KMS-11 (cell line): ENCODE results near the gene TMEM229A.

Experiments used
- H2AFZ ChIP-seq: fragments of 200-600 bp; sonication (generic); 2 replicates; pipeline ENCODE4 v1.6.1; 2016; ENCODE audit warnings: antibody characterized with exemption, mixed run types, low read depth
- H3K27ac ChIP-seq: fragments of 200-600 bp; sonication (generic); 2 replicates; pipeline ENCODE4 v1.6.1; 2016; ENCODE audit warnings: mild to moderate bottlenecking, mixed run types
- H3K27me3 ChIP-seq: fragments of 200-600 bp; sonication (generic); 2 replicates; pipeline ENCODE4 v1.6.1; 2017; ENCODE audit warnings: mild to moderate bottlenecking, low read depth, mixed run types, moderate library complexity; ENCODE audit not compliant: insufficient read depth
- H3K36me3 ChIP-seq: fragments of 200-600 bp; sonication (generic); 2 replicates; pipeline ENCODE4 v1.6.1; 2017; ENCODE audit warnings: mild to moderate bottlenecking, mixed run types; ENCODE audit not compliant: insufficient read depth
- H3K4me1 ChIP-seq: fragments of 200-600 bp; sonication (generic); 2 replicates; pipeline ENCODE4 v1.6.1; 2016; ENCODE audit warnings: mild to moderate bottlenecking, low read depth, mixed run types; ENCODE audit not compliant: poor library complexity, severe bottlenecking
- H3K4me2 ChIP-seq: fragments of 200-600 bp; sonication (generic); 2 replicates; pipeline ENCODE4 v1.7.0; 2016; ENCODE audit warnings: mild to moderate bottlenecking, mixed run types
- H3K4me3 ChIP-seq: fragments of 200-600 bp; sonication (generic); IDR thresholded peaks from 2 replicates; pipeline ENCODE4 v1.6.1; 2017; ENCODE audit warnings: low read depth, low read length, mixed read lengths; ENCODE audit not compliant: insufficient read depth
- H3K79me2 ChIP-seq: fragments of 200-600 bp; sonication (generic); 2 replicates; pipeline ENCODE4 v1.6.1; 2016; ENCODE audit warnings: low read depth, mixed run types; ENCODE audit not compliant: insufficient read depth
- H3K9ac ChIP-seq: fragments of 200-600 bp; sonication (generic); 2 replicates; pipeline ENCODE4 v1.6.1; 2016; ENCODE audit warnings: mild to moderate bottlenecking, mixed run types
- H4K20me1 ChIP-seq: fragments of 200-600 bp; sonication (generic); 2 replicates; pipeline ENCODE4 v1.6.1; 2016; ENCODE audit warnings: mild to moderate bottlenecking, mixed run types; ENCODE audit not compliant: insufficient read depth
- CTCF ChIP-seq: fragments of 200-600 bp; sonication (generic); conservative IDR thresholded peaks from 2 replicates; pipeline ENCODE4 v1.6.1; 2017; ENCODE audit warnings: low read depth, mild to moderate bottlenecking, antibody characterized with exemption, low read length, moderate library complexity, mixed read lengths

TMEM229A gene

GRCh38 chr7:123992913-123993518 lies 39.9 kb downstream of the TMEM229A start:
- no peak overlapping the region for H3K4me2 ChIP-seq
- H3K79me2 ChIP-seq: no peaks in the 10 kb centered on the region
- H3K4me1 ChIP-seq: peaks cover 34% of the 10 kb centered on the region

GRCh38 chr7:123987445-123987844 lies 45.4 kb downstream of the TMEM229A start:
- Histone ChIP-seq H3K36me3 (no peaks in the 10 kb centered on the region), H3K27ac (no peak overlapping the region), H3K4me1 (peaks cover 7% of the 10 kb centered on the region), H3K4me2 (no peak overlapping the region), H2AFZ (no peak overlapping the region), H4K20me1 (no peaks in the 10 kb centered on the region), H3K79me2 (no peaks in the 10 kb centered on the region), H3K4me3 (no peak overlapping the region), H3K27me3 (no peaks in the 10 kb centered on the region), H3K9ac (no peak overlapping the region)
- TF ChIP-seq CTCF: no peak

More at GRCh38 chr7:123992913-123993518, 39.9 kb downstream of the TMEM229A start:
- Histone ChIP-seq H3K36me3 (no peaks in the 10 kb centered on the region), H3K4me3 (no peak overlapping the region), H3K9ac (no peak overlapping the region), H3K27me3 (no peaks in the 10 kb centered on the region), H2AFZ (no peak overlapping the region), H3K27ac (no peak overlapping the region), H4K20me1 (no peaks in the 10 kb centered on the region)
- TF ChIP-seq CTCF: no peak
